Measurements from ENCODE around the gene SNRNP200.

- TF ChIP-seq, protein P1, sequence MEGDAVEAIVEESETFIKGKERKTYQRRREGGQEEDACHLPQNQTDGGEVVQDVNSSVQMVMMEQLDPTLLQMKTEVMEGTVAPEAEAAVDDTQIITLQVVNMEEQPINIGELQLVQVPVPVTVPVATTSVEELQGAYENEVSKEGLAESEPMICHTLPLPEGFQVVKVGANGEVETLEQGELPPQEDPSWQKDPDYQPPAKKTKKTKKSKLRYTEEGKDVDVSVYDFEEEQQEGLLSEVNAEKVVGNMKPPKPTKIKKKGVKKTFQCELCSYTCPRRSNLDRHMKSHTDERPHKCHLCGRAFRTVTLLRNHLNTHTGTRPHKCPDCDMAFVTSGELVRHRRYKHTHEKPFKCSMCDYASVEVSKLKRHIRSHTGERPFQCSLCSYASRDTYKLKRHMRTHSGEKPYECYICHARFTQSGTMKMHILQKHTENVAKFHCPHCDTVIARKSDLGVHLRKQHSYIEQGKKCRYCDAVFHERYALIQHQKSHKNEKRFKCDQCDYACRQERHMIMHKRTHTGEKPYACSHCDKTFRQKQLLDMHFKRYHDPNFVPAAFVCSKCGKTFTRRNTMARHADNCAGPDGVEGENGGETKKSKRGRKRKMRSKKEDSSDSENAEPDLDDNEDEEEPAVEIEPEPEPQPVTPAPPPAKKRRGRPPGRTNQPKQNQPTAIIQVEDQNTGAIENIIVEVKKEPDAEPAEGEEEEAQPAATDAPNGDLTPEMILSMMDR (IDR thresholded peaks at IDR 0.05), result no peak
- TF ChIP-seq CHD2 (IDR thresholded peaks at IDR 0.05; ENCODE audit: low read length, partially characterized antibody) (no peak), FOXS1 (CRISPR knock-in tag; IDR thresholded peaks at IDR 0.05) (no peak), POLR2A (IDR thresholded peaks at IDR 0.05; ENCODE audit: low read length) (no peak), EP300 (IDR thresholded peaks at IDR 0.05) (no peak), BHLHE40 (IDR thresholded peaks at IDR 0.05; ENCODE audit: low read depth, low read length) (no peak), ESRRA (IDR thresholded peaks at IDR 0.05; ENCODE audit: borderline replicate concordance, low read length) (no peak), RAD21 (conservative IDR thresholded peaks at IDR 0.05 in 1 of 2, IDR thresholded peaks at IDR 0.05 in 1 of 2) (no peak), ZFP36 (IDR thresholded peaks at IDR 0.05; ENCODE audit: borderline replicate concordance, partially characterized antibody) (no peak), HES2 (IDR thresholded peaks at IDR 0.05) (no peak)
- TF ChIP-seq, protein P2, sequence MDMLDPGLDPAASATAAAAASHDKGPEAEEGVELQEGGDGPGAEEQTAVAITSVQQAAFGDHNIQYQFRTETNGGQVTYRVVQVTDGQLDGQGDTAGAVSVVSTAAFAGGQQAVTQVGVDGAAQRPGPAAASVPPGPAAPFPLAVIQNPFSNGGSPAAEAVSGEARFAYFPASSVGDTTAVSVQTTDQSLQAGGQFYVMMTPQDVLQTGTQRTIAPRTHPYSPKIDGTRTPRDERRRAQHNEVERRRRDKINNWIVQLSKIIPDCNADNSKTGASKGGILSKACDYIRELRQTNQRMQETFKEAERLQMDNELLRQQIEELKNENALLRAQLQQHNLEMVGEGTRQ (IDR thresholded peaks at IDR 0.05), result no peak
- TF ChIP-seq, protein P3, sequence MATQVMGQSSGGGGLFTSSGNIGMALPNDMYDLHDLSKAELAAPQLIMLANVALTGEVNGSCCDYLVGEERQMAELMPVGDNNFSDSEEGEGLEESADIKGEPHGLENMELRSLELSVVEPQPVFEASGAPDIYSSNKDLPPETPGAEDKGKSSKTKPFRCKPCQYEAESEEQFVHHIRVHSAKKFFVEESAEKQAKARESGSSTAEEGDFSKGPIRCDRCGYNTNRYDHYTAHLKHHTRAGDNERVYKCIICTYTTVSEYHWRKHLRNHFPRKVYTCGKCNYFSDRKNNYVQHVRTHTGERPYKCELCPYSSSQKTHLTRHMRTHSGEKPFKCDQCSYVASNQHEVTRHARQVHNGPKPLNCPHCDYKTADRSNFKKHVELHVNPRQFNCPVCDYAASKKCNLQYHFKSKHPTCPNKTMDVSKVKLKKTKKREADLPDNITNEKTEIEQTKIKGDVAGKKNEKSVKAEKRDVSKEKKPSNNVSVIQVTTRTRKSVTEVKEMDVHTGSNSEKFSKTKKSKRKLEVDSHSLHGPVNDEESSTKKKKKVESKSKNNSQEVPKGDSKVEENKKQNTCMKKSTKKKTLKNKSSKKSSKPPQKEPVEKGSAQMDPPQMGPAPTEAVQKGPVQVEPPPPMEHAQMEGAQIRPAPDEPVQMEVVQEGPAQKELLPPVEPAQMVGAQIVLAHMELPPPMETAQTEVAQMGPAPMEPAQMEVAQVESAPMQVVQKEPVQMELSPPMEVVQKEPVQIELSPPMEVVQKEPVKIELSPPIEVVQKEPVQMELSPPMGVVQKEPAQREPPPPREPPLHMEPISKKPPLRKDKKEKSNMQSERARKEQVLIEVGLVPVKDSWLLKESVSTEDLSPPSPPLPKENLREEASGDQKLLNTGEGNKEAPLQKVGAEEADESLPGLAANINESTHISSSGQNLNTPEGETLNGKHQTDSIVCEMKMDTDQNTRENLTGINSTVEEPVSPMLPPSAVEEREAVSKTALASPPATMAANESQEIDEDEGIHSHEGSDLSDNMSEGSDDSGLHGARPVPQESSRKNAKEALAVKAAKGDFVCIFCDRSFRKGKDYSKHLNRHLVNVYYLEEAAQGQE (IDR thresholded peaks at IDR 0.05), result no peak
Measured at GRCh38 chr2:96320728-96321622, 15.6 kb upstream of the SNRNP200 start.

Data from A549 (cell line).